Astrocyte (in vitro differentiated cells and primary cell): Measurements from ENCODE around the gene EFCAB9.

Source experiments
- CTCF ChIP-seq: IDR thresholded peaks from 2 replicates; pipeline ENCODE4 v1.5.1; 2011; ENCODE audit warnings: low read depth, mild to moderate bottlenecking, inconsistent platforms, low read length, moderate library complexity; ENCODE audit not compliant: insufficient read depth
- EZH2 ChIP-seq: IDR thresholded peaks from 2 replicates; pipeline ENCODE4 v1.6.1; 2012; ENCODE audit warnings: mild to moderate bottlenecking, low read length, inconsistent platforms; ENCODE audit not compliant: insufficient read depth

GRCh38 chr5:172189693-172190296, 4.2 kb upstream of the EFCAB9 start:
- TF ChIP-seq CTCF (no peak), EZH2 (no peak)
